WTC11 (cell line): ENCODE results near the gene OR5AU1. TPM values are rescaled to one million over a fixed set of nuclear protein-coding genes. Genes with fewer than 3 reads are reported as not detected.
"Not testable (repeated sequence)": the region's sequence is repeated elsewhere in the genome, so short reads cannot be mapped to it uniquely, and the experiment has no call there.

Experiments
- ATAC-seq: fragments of 200-7000 bp; cut with Tn5 transposase; 2 replicates; pipeline ENCODE4 v1.10.0; 2021; ENCODE audit warnings: mild to moderate bottlenecking, moderate library complexity
- CTCF ChIA-PET: fragments of 300-600 bp; sonication (Branson Sonifier 250); formaldehyde crosslinking; loops from one replicate; lab custom pipeline; 2021; ENCODE audit warnings: antibody characterized with exemption; lab: Charles Lee
- POLR2A ChIA-PET: fragments of 350-600 bp; sonication (Branson Sonifier 250); formaldehyde crosslinking; loops from one replicate; lab custom pipeline; 2021; ENCODE audit warnings: antibody characterized with exemption; lab: Charles Lee
- DNase-seq: peaks from one replicate; pipeline ENCODE4 v3.0.0; 2021; ENCODE audit warnings: low spot score
- H3K27ac Mint-ChIP-seq: 2 replicates; pipeline ENCODE4 v1.8.0; 2021; ENCODE audit warnings: mixed read lengths
- H3K27me3 Mint-ChIP-seq: 2 replicates; pipeline ENCODE4 v1.8.0; 2021; ENCODE audit warnings: low read depth, mild to moderate bottlenecking, moderate library complexity, mixed read lengths
- H3K36me3 Mint-ChIP-seq: 2 replicates; pipeline ENCODE4 v1.8.0; 2021; ENCODE audit warnings: mixed read lengths
- H3K4me1 Mint-ChIP-seq: 2 replicates; pipeline ENCODE4 v1.8.0; 2022; ENCODE audit warnings: mixed read lengths
- H3K4me3 Mint-ChIP-seq: 2 replicates; pipeline ENCODE4 v1.8.0; 2021; ENCODE audit warnings: mild to moderate bottlenecking, moderate library complexity, mixed read lengths
- H3K9me3 Mint-ChIP-seq: 2 replicates; pipeline ENCODE4 v1.8.0; 2021; ENCODE audit warnings: mixed read lengths
- ERG ChIP-seq: fragments of 250-450 bp; sonication (Bioruptor Pico); IDR thresholded peaks from 2 replicates; pipeline ENCODE4 v1.8.0; 2021; ENCODE audit warnings: mild to moderate bottlenecking
- ETV6 ChIP-seq: sonication (generic); formaldehyde crosslinking; IDR thresholded peaks from 2 replicates; pipeline ENCODE4 v1.8.1; 2022; ENCODE audit warnings: mild to moderate bottlenecking, missing genetic modification reagents
- JUN ChIP-seq: sonication (generic); formaldehyde crosslinking; IDR thresholded peaks from 2 replicates; pipeline ENCODE4 v1.8.0; 2023; ENCODE audit warnings: mild to moderate bottlenecking, missing genetic modification reagents
- MYBL2 ChIP-seq: sonication (generic); formaldehyde crosslinking; IDR thresholded peaks from 2 replicates; pipeline ENCODE4 v1.8.1; 2023; ENCODE audit warnings: mild to moderate bottlenecking, moderate library complexity, missing genetic modification reagents
- NFYB ChIP-seq: sonication (generic); formaldehyde crosslinking; conservative IDR thresholded peaks from 2 replicates; pipeline ENCODE4 v1.8.0; 2022; ENCODE audit warnings: low read depth, missing genetic modification reagents
- STAT6 ChIP-seq: sonication (generic); formaldehyde crosslinking; conservative IDR thresholded peaks from 2 replicates; pipeline ENCODE4 v1.8.1; 2023; ENCODE audit warnings: mild to moderate bottlenecking, low read depth, missing genetic modification reagents, moderate library complexity
- ZNF317 ChIP-seq: sonication (generic); formaldehyde crosslinking; IDR thresholded peaks from 2 replicates; pipeline ENCODE4 v1.8.1; 2023; ENCODE audit warnings: low read depth, mild to moderate bottlenecking, moderate library complexity, missing genetic modification reagents, borderline replicate concordance
- total RNA-seq: library from RNA; stranded (reverse); gene quantifications from 3 replicates; pipeline ENCODE4 v1.2.3, GENCODE V29; 2021
- TF ChIP-seq, protein P1 (sequence below): fragments of 250-450 bp; sonication (Bioruptor Pico); IDR thresholded peaks from 2 replicates; pipeline ENCODE4 v1.9.0; 2021; ENCODE audit warnings: moderate library complexity, mild to moderate bottlenecking, inconsistent platforms, borderline replicate concordance

OR5AU1 gene
- total RNA-seq, 1 experiment from 2014 or later: not detected

GRCh38 chr14:21169573-21169972, 13.7 kb upstream of the OR5AU1 start:
- ChIA-PET POLR2A (no interaction called here), CTCF (interaction anchor here (0.5 kb wide), 1 partner anchor 136 kb away, joined by 4 read pairs; no protein-coding TSS in a partner anchor)
- TF ChIP-seq STAT6 (CRISPR knock-in tag): no peak
- TF ChIP-seq, protein P1, sequence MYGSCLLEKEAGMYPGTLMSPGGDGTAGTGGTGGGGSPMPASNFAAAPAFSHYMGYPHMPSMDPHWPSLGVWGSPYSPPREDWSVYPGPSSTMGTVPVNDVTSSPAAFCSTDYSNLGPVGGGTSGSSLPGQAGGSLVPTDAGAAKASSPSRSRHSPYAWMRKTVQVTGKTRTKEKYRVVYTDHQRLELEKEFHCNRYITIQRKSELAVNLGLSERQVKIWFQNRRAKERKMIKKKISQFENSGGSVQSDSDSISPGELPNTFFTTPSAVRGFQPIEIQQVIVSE (CRISPR knock-in tag): no peak
- H3K4me1 Mint-ChIP-seq: no peaks in the 10 kb centered on the region
- no peaks in the 10 kb centered on the region for H3K36me3 Mint-ChIP-seq
- DNase-seq: no peak
- no peak overlapping the region for H3K27ac Mint-ChIP-seq
- peaks cover 5% of the 10 kb centered on the region; the same call in 1 of the 2 replicates for H3K27me3 Mint-ChIP-seq
- peaks cover 5% of the 10 kb centered on the region for H3K9me3 Mint-ChIP-seq
- H3K4me3 Mint-ChIP-seq: no peak overlapping the region
- no peak for ATAC-seq

DNA sequence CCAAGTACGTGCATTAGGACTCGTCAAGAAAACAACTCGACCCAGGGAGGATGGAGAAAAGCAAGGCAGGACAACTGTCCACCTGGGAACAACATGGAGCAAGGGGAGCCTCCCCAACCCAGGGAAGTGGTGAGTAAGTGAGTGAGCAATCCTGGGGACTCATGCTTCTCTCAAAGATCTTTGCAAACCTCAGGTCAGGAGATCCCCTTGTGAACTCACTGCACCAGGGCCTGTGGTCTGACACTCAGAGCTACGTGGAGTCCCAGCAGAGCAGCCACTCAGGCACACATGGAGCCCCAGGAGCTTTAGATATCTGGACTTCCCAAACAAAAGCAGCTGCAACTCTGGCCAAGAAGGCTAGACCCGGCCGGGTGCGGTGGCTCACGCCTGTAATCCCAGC, 12.2 kb upstream of the OR5AU1 start:
- Mint-ChIP-seq H3K4me1 (no peaks in the 10 kb centered on the region), H3K9me3 (peaks cover 4% of the 10 kb centered on the region), H3K36me3 (no peaks in the 10 kb centered on the region), H3K27ac (no peak overlapping the region), H3K4me3 (no peak overlapping the region), H3K27me3 (peaks cover 5% of the 10 kb centered on the region)
- TF ChIP-seq ZNF317 (no peak), JUN (CRISPR knock-in tag) (no peak), STAT6 (CRISPR knock-in tag) (no peak), NFYB (CRISPR knock-in tag) (no peak)
- ChIA-PET CTCF (interaction anchor here (0.9 kb wide), 1 partner anchor 29 kb away, joined by 3 read pairs; no protein-coding TSS in a partner anchor), POLR2A (interaction anchor here (0.7 kb wide), 1 partner anchor 72 kb away, joined by 7 read pairs; no protein-coding TSS in a partner anchor)
- DNase-seq (no peak), ATAC-seq (no peak)

- H3K27me3 Mint-ChIP-seq, POLR2A ChIA-PET, H3K9me3 Mint-ChIP-seq, H3K27ac Mint-ChIP-seq, CTCF ChIA-PET, H3K36me3 Mint-ChIP-seq, H3K4me3 Mint-ChIP-seq, H3K4me1 Mint-ChIP-seq, ATAC-seq, DNase-seq: not testable (repeated sequence)
Observed at GRCh38 chr14:21165670-21166069, 9.8 kb upstream of the OR5AU1 start.

DNA sequence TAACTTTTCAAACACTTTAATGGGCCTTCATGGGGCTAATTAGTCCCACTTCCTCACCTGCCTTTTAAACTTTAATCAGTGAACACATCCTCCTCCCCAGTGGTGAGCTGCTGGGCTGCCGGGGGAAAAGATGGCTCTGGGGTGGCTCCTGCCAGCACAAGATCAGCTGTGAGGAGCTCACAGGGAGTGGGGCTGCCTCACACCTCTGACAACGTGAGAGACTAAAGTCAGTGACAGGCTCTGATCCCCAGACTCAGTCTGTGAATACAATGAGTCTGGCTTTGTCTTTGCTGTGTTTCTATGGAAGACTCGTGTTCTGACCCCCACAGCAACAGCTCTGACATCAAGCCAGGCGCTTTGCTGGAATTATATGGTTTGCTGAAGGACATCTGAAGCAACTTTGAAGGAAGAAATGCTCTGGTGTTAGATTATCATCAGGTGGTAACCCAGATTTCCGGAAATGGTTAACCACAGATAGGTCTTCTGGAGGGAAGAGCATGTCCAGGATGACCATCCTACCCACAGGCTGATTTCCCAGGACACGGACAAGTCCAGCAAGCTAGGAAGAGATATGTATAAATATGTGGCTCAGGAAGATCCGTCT, 9.2 kb upstream of the OR5AU1 start:
- H3K36me3 Mint-ChIP-seq, H3K9me3 Mint-ChIP-seq, POLR2A ChIA-PET, H3K27ac Mint-ChIP-seq, H3K4me3 Mint-ChIP-seq, H3K4me1 Mint-ChIP-seq, ATAC-seq, CTCF ChIA-PET, H3K27me3 Mint-ChIP-seq, DNase-seq: not testable (repeated sequence)

- TF ChIP-seq MYBL2 (CRISPR knock-in tag): no peak
- no peak for TF ChIP-seq ERG (CRISPR knock-in tag)
- no peak for TF ChIP-seq ETV6 (CRISPR knock-in tag)
- Mint-ChIP-seq H3K36me3 (no peaks in the 10 kb centered on the region), H3K27ac (no peak overlapping the region), H3K9me3 (no peaks in the 10 kb centered on the region), H3K4me1 (no peaks in the 10 kb centered on the region), H3K4me3 (no peak overlapping the region), H3K27me3 (peaks cover 6% of the 10 kb centered on the region)
- ChIA-PET POLR2A (no interaction called here), CTCF (no interaction called here)
- DNase-seq (no peak), ATAC-seq (no peak)
Observed at GRCh38 chr14:21163871-21164291, 8.0 kb upstream of the OR5AU1 start.
